Endothelial cell of umbilical vein (primary cell): ENCODE measurements around the gene CALN1. TPM values are rescaled to one million over a fixed set of nuclear protein-coding genes. Genes with fewer than 3 reads are reported as not detected.

Experiments used
- BruUV-seq: library from RNA; stranded (reverse); fragments of 400-500 nt; replicated peaks from 2 replicates; lab custom pipeline; 2021; lab: Mats Ljungman, UMichigan
- CTCF ChIA-PET: fragments of 300-600, 350-600 bp; sonication (Branson Sonifier 250); formaldehyde crosslinking; loops from one replicate; lab custom pipeline; 2021; ENCODE audit warnings: antibody characterized with exemption, inconsistent platforms; lab: Charles Lee
- POLR2A ChIA-PET: fragments of 300-600, 350-600 bp; sonication (Branson Sonifier 250); formaldehyde crosslinking; loops from one replicate; lab custom pipeline; 2021; ENCODE audit warnings: antibody characterized with exemption, inconsistent platforms; lab: Charles Lee
- DNase-seq: peaks from one replicate; pipeline ENCODE4 v3.0.0-alpha.2; 2011; ENCODE audit warnings: low read depth, low spot score
- FAIRE-seq: peaks from 2 replicates; lab custom pipeline; 2011; peaks lifted over from hg19 to GRCh38; lab: Jason Lieb, UNC
- H2AFZ ChIP-seq: 2 replicates; pipeline ENCODE4 v1.6.0; 2012; ENCODE audit warnings: low read depth, low read length, control low read depth, inconsistent platforms
- H3K27ac ChIP-seq: 2 replicates; pipeline ENCODE4 v1.5.1; 2011; ENCODE audit warnings: low read depth, mild to moderate bottlenecking, control low read depth, low read length, moderate library complexity; ENCODE audit not compliant: insufficient read depth
- H3K27me3 ChIP-seq, 2 experiments: 2 replicates each; pipeline versions ENCODE4 v1.6.0 to v1.6.1; 2011; ENCODE audit warnings: low read length in 2 of 2, mixed read lengths in 1 of 2; ENCODE audit not compliant: control insufficient read depth in 2 of 2, insufficient read depth in 2 of 2
- H3K36me3 ChIP-seq, 2 experiments: 2 replicates in 1 of 2; 3 replicates in 1 of 2; pipeline ENCODE4 v1.5.1; 2011; ENCODE audit warnings: low read length in 2 of 2, mild to moderate bottlenecking in 1 of 2, moderate library complexity in 1 of 2; ENCODE audit not compliant: control insufficient read depth in 2 of 2, insufficient read depth in 2 of 2; ENCODE audit errors: extremely low read depth in 1 of 2
- H3K4me1 ChIP-seq: 3 replicates; pipeline ENCODE4 v1.5.1; 2011; ENCODE audit warnings: mild to moderate bottlenecking, low read length; ENCODE audit not compliant: control insufficient read depth, insufficient read depth; ENCODE audit errors: extremely low read depth
- H3K4me2 ChIP-seq: 2 replicates; pipeline ENCODE4 v1.6.1; 2011; ENCODE audit warnings: low read length, control low read depth, mixed read lengths; ENCODE audit not compliant: insufficient read depth
- H3K4me3 ChIP-seq, 3 experiments: fragments of 200-600 bp in 1 of 3; sonication (generic), shearing (Covaris generic) in 1 of 3; replicated peaks in 1 of 3; 2 replicates each; pipeline ENCODE4 v1.5.1; 2011 to 2016; ENCODE audit warnings: control low read depth in 3 of 3, low read length in 3 of 3, mild to moderate bottlenecking in 2 of 3, inconsistent platforms in 1 of 3, low read depth in 1 of 3, moderate library complexity in 1 of 3; ENCODE audit not compliant: insufficient read depth in 1 of 3
- H3K79me2 ChIP-seq: 2 replicates; pipeline ENCODE4 v1.6.0; 2012; ENCODE audit warnings: low read length, inconsistent platforms; ENCODE audit not compliant: control insufficient read depth, insufficient read depth
- H3K9ac ChIP-seq: replicated peaks from 2 replicates; pipeline ENCODE3; 2011; ENCODE audit warnings: low read length, control low read depth; ENCODE audit not compliant: insufficient read depth; ENCODE audit errors: extremely low read depth
- H3K9me1 ChIP-seq: replicated peaks from 3 replicates; pipeline ENCODE4 v1.6.0; 2011; ENCODE audit warnings: mild to moderate bottlenecking, low read length; ENCODE audit not compliant: control insufficient read depth, insufficient read depth; ENCODE audit errors: extremely low read depth
- H3K9me3 ChIP-seq: replicated peaks from 2 replicates; pipeline ENCODE4 v1.5.1; 2012; ENCODE audit warnings: low read length, inconsistent platforms; ENCODE audit not compliant: control insufficient read depth, insufficient read depth
- H4K20me1 ChIP-seq: replicated peaks from 2 replicates; pipeline ENCODE3; 2011; ENCODE audit warnings: mild to moderate bottlenecking, low read length; ENCODE audit not compliant: control insufficient read depth, insufficient read depth; ENCODE audit errors: extremely low read depth
- CTCF ChIP-seq, 2 donors: IDR thresholded peaks; 1 replicate in 1 of 2; 2 replicates in 1 of 2; pipeline ENCODE4 v1.5.1; 2011; ENCODE audit warnings: low read length in 2 of 2, mild to moderate bottlenecking in 2 of 2, moderate library complexity in 2 of 2, control low read depth in 1 of 2, inconsistent platforms in 1 of 2, low read depth in 1 of 2; ENCODE audit not compliant: insufficient read depth in 1 of 2; ENCODE audit errors: extremely low read depth in 1 of 2
- EZH2 ChIP-seq: IDR thresholded peaks from 2 replicates; pipeline ENCODE4 v1.6.1; 2012; ENCODE audit warnings: borderline replicate concordance, low read depth, mild to moderate bottlenecking, moderate library complexity, low read length, inconsistent platforms; ENCODE audit not compliant: severe bottlenecking
- FOS ChIP-seq: IDR thresholded peaks from 2 replicates; pipeline ENCODE4 v1.6.1; 2011; ENCODE audit warnings: mild to moderate bottlenecking, low read length, moderate library complexity, borderline replicate concordance; ENCODE audit not compliant: insufficient read depth
- GATA2 ChIP-seq: IDR thresholded peaks from 2 replicates; pipeline ENCODE4 v1.7.0; 2011; ENCODE audit warnings: low read depth, mild to moderate bottlenecking, moderate library complexity, mixed read lengths, low read length; ENCODE audit not compliant: insufficient read length, insufficient read depth
- JUN ChIP-seq: IDR thresholded peaks from 2 replicates; pipeline ENCODE4 v1.6.1; 2011; ENCODE audit warnings: borderline replicate concordance, low read depth; ENCODE audit not compliant: insufficient read length, insufficient read depth
- MYC ChIP-seq: IDR thresholded peaks from one replicate; pipeline ENCODE4 v1.6.1; 2011; ENCODE audit warnings: mild to moderate bottlenecking, low read depth, low read length
- POLR2A ChIP-seq: IDR thresholded peaks from 2 replicates; pipeline ENCODE4 v1.6.1; 2012; ENCODE audit warnings: low read depth, mild to moderate bottlenecking, control low read depth, low read length
- POLR2AphosphoS5 ChIP-seq: IDR thresholded peaks from 2 replicates; pipeline ENCODE4 v1.6.1; 2012; ENCODE audit warnings: low read depth, mild to moderate bottlenecking, control low read depth, low read length, moderate library complexity; ENCODE audit not compliant: insufficient read depth
- dilution Hi-C: fragments of 300-500 bp; cut with MboI; formaldehyde crosslinking; loops from one replicate; pipeline ENCODE4 v1.15.0; 2019; ENCODE audit warnings: low sequenced_read_pairs; ENCODE audit not compliant: extremely low pct_ligation_motif_present
- intact Hi-C: fragments of 100-400 bp; cut with micrococcal nuclease; formaldehyde crosslinking; loops from one replicate; pipeline ENCODE4 v1.10.0; 2022
- polyA plus RNA-seq, 4 experiments: library from polyadenylated mRNA; depleted of rRNA in 3 of 4; stranded (reverse) in 3 of 4; unstranded in 1 of 4; fragments of >200 nt; gene quantifications; 2 replicates each; pipeline versions ENCODE4 v1.2.1 to v1.2.3, GENCODE V29; 2011 to 2012; ENCODE audit warnings: missing spikeins in 1 of 4
- total RNA-seq: library from RNA; stranded (reverse); gene quantifications from 2 replicates; pipeline ENCODE4 v1.2.3, GENCODE V29; 2021
- TF ChIP-seq, protein P1 (sequence below): IDR thresholded peaks from 2 replicates; pipeline ENCODE4 v1.6.1; 2011; ENCODE audit not compliant: insufficient read depth, insufficient read length

CALN1 gene
- total and polyA plus RNA-seq, 2 donors (not counting 3 experiments of a cell fraction or from before 2014, with no cell fraction given): not detected

GRCh38 chr7:72416846-72417245 lies 4.7 kb upstream of the CALN1 start:
- Histone ChIP-seq H3K9ac (no peak overlapping the region), H3K4me3 (no peak overlapping the region), H4K20me1 (no peaks in the 10 kb centered on the region), H3K27ac (no peak overlapping the region), H3K79me2 (no peaks in the 10 kb centered on the region), H3K9me1 (no peaks in the 10 kb centered on the region), H3K27me3 (no peaks in the 10 kb centered on the region), H3K4me2 (no peak overlapping the region), H3K4me1 (no peaks in the 10 kb centered on the region), H3K36me3 (no peaks in the 10 kb centered on the region), H3K9me3 (no peaks in the 10 kb centered on the region), H2AFZ (no peak overlapping the region)
- no peak for FAIRE-seq
- BruUV-seq: no TSS peak
- intact Hi-C loops: no loop called here
- dilution Hi-C loops: no loop called here
- ChIA-PET CTCF (no interaction called here), POLR2A (no interaction called here)
- no peak for DNase-seq
- TF ChIP-seq, protein P1, sequence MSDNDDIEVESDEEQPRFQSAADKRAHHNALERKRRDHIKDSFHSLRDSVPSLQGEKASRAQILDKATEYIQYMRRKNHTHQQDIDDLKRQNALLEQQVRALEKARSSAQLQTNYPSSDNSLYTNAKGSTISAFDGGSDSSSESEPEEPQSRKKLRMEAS: no peak
- TF ChIP-seq CTCF (IDR thresholded peaks at IDR 0.05; ENCODE audit: extremely low read depth in 1 of 2, insufficient read depth in 1 of 2, low read depth in 1 of 2, low read length in 2 of 2) (no peak), FOS (no peak), POLR2A (no peak), MYC (no peak), EZH2 (no peak), GATA2 (no peak), JUN (no peak), POLR2AphosphoS5 (no peak)
